Vagina (tissue), 2 donors: ENCODE measurements around the gene SMIM13. TPM values are rescaled to one million over a fixed set of nuclear protein-coding genes. Genes with fewer than 3 reads are reported as not detected.

Source experiments
- DNase-seq, 2 donors: peaks; one replicate each; pipeline ENCODE4 v3.0.0-alpha.2; 2017; ENCODE audit errors: extremely low spot score in 2 of 2
- H3K27ac ChIP-seq: fragments of 200-600 bp; sonication (generic); one replicate; pipeline ENCODE4 v1.5.1; 2019
- H3K27me3 ChIP-seq: fragments of 200-600 bp; sonication (generic); one replicate; pipeline ENCODE4 v1.5.1; 2019
- H3K36me3 ChIP-seq, 2 donors: fragments of 200-600 bp; sonication (generic); one replicate each; pipeline ENCODE4 v1.5.1; 2017 to 2019
- H3K4me1 ChIP-seq: fragments of 200-600 bp; sonication (generic); one replicate; pipeline ENCODE4 v1.5.1; 2019
- H3K4me3 ChIP-seq, 2 donors: fragments of 200-600 bp; sonication (generic); 1 replicate in 1 of 2; 2 replicates in 1 of 2; pipeline ENCODE4 v1.5.1; 2016 to 2019
- H3K9me3 ChIP-seq: fragments of 200-600 bp; sonication (generic); one replicate; pipeline ENCODE4 v1.5.1; 2019
- POLR2A ChIP-seq, 2 donors: fragments of 450-650 bp; IDR thresholded peaks; one replicate each; pipeline ENCODE4 v1.6.1; 2017; ENCODE audit warnings: antibody characterized with exemption in 2 of 2, mild to moderate bottlenecking in 2 of 2, moderate library complexity in 2 of 2
- POLR2AphosphoS5 ChIP-seq, 2 donors: sonication (generic); formaldehyde crosslinking; IDR thresholded peaks; one replicate each; pipeline ENCODE4 v1.9.0; 2017; ENCODE audit warnings: antibody characterized with exemption in 2 of 2, mild to moderate bottlenecking in 2 of 2, low read depth in 1 of 2; ENCODE audit not compliant: insufficient read depth in 1 of 2
- intact Hi-C: fragments of 100-400 bp; cut with DNase I; formaldehyde crosslinking; loops from one replicate; pipeline ENCODE4 v1.15.1; 2023
- total RNA-seq: library from RNA; depleted of rRNA; stranded (reverse); fragments of >200 nt; gene quantifications from one replicate; pipeline ENCODE4 v1.2.3, GENCODE V29; 2016
- TF ChIP-seq, protein P1 (sequence below), 3 experiments: fragments of 450-650 bp in 2 of 3; fragments of 200-600 bp in 1 of 3; sonication (generic) in 1 of 3; IDR thresholded peaks; one replicate each; pipeline ENCODE4 v1.5.1; 2017 to 2019; ENCODE audit warnings: antibody characterized with exemption in 3 of 3, mild to moderate bottlenecking in 2 of 3, moderate library complexity in 2 of 3

Gene SMIM13
- total RNA-seq, 1 donor from 2014 or later = 8.1 TPM

DNA sequence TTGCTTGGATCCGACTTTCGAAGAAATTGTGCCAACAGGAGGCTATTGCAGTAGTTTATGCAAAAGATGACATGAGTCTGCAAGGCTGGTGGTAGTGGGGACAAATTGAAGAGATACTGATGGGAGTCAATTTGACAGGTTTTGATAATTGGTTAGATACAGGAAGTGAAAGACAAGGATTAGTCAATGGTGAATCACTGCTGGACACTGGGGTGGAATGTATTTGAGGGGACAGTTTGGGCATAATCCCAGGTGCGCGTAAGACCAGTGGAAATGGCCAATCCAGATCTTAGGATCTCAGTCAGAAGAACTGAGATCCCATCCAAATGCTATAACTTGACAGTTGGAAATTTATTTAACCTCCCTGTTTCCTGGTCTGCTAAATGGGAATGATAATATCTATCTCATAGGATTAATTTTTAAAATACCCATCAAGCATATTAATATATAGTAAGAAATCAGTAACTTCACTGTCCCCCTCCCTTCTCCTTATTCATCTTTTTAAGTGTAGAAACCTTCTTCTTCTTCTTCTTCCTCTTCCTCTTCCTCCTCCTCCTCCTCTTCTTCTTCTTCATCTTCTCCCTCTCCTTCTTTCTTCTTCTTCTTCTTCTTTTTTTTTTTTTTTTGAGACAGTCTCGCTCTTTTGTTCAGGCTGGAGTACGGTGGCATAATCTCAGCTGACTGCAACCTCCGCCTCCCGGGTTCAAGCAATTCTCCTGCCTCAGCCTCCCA is 48.8 kb downstream of the SMIM13 start:
- no peak for DNase-seq
- Histone ChIP-seq H3K4me3 (no peak overlapping the region), H3K9me3 (no peaks in the 10 kb centered on the region), H3K4me1 (peaks cover 15% of the 10 kb centered on the region), H3K36me3 (no peaks in the 10 kb centered on the region), H3K27me3 (no peaks in the 10 kb centered on the region), H3K27ac (no peak overlapping the region)
- intact Hi-C loops = loop anchor here (5.0 kb wide), 1 partner anchor 355 kb away; no protein-coding TSS in a partner anchor
- TF ChIP-seq POLR2AphosphoS5 (IDR thresholded peaks at IDR 0.05; ENCODE audit: insufficient read depth in 1 of 2, low read depth in 1 of 2) = no peak
- TF ChIP-seq POLR2A (IDR thresholded peaks at IDR 0.05) = no peak
- TF ChIP-seq, protein P1, sequence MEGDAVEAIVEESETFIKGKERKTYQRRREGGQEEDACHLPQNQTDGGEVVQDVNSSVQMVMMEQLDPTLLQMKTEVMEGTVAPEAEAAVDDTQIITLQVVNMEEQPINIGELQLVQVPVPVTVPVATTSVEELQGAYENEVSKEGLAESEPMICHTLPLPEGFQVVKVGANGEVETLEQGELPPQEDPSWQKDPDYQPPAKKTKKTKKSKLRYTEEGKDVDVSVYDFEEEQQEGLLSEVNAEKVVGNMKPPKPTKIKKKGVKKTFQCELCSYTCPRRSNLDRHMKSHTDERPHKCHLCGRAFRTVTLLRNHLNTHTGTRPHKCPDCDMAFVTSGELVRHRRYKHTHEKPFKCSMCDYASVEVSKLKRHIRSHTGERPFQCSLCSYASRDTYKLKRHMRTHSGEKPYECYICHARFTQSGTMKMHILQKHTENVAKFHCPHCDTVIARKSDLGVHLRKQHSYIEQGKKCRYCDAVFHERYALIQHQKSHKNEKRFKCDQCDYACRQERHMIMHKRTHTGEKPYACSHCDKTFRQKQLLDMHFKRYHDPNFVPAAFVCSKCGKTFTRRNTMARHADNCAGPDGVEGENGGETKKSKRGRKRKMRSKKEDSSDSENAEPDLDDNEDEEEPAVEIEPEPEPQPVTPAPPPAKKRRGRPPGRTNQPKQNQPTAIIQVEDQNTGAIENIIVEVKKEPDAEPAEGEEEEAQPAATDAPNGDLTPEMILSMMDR (IDR thresholded peaks at IDR 0.05) = no peak

DNA sequence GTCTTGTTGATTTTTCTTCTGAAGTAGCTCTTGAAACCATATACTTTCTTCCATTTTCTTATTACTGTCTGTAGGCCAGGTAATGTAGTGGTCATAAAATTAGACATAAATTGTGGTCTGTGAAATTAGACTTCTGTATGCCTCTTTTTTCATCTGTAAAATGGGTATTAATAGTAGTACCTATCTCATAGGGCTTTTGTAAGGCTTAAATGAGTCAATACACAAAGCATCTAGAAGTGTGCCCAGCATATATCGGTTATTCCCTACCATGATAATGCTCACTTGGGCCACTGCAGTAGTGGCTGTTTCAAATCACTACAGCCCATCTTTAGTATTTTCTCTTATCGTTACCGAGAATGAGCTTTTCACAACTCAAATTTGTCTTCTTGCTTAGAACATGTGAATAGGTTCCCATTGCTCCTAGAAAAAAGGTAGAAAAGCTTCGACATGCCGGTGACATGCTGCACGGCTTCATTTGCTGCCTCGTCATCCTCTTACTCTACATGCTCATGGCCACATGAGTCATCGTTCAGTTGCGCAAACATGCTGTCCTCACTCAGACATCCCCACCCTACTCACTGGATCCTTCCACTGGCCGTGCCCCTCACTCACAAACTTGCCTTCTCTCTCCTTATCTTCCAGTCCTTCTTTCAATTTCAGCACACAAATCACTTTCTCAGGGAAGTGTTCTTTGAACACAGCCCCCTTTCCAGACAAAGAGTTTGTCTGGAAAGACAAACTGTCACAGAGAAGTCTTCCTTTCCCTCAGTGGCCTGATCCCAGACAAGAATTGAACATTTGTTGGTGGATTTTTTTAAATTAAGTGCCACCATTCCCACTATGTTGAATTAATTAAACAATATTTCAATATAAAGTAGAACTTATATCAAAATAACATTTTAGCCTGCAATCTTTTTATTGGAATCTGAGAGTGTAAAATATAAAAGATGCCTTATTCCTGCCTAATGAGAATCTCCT is 50.0 kb downstream of the SMIM13 start:
- no peak overlapping the region for H3K27ac ChIP-seq
- H3K4me1 ChIP-seq = peaks cover 15% of the 10 kb centered on the region
- intact Hi-C loops = loop anchor here (5.0 kb wide), 1 partner anchor 354 kb away; no protein-coding TSS in a partner anchor
- H3K9me3 ChIP-seq = no peaks in the 10 kb centered on the region
- DNase-seq = no peak
- H3K36me3 ChIP-seq = no peaks in the 10 kb centered on the region
- no peak overlapping the region for H3K4me3 ChIP-seq
- no peak for TF ChIP-seq POLR2A (IDR thresholded peaks at IDR 0.05)
- TF ChIP-seq, protein P1 (IDR thresholded peaks at IDR 0.05) = no peak
- peak in 1 of 2 donors; percentile 71 for TF ChIP-seq POLR2AphosphoS5 (IDR thresholded peaks at IDR 0.05; ENCODE audit: insufficient read depth in 1 of 2, low read depth in 1 of 2)
- H3K27me3 ChIP-seq = no peaks in the 10 kb centered on the region

DNA sequence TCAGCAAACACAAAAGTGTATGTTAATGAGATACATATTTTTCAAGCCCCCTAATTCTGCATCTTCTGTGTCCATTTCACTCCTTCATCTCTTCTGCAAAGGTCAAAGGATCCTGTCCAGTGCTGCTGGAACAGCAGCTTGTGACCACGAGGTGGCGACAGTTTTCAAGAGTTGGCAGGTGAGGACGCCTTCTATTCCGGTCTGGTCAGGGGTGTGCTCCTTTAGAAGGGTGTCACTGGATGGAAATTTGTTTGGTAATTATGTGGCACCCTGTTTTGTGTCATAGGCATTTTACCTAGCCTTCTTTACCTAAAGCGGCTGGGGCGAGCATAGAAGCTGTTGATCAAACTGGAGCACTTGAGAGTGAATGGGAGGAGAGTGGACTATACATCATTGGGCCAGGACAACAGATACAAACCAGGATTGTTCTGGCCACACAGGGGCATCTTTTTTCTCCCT is 50.8 kb downstream of the SMIM13 start:
- H3K9me3 ChIP-seq = no peaks in the 10 kb centered on the region
- H3K4me3 ChIP-seq = no peak overlapping the region
- no peaks in the 10 kb centered on the region for H3K36me3 ChIP-seq
- no peaks in the 10 kb centered on the region for H3K27me3 ChIP-seq
- H3K4me1 ChIP-seq = peaks cover 15% of the 10 kb centered on the region
- H3K27ac ChIP-seq = no peak overlapping the region
- no peak for DNase-seq
- TF ChIP-seq, protein P1 (IDR thresholded peaks at IDR 0.05) = peak; percentile 80 to 94 (median 88)
- TF ChIP-seq POLR2AphosphoS5 (IDR thresholded peaks at IDR 0.05; ENCODE audit: insufficient read depth in 1 of 2, low read depth in 1 of 2) (peak in 1 of 2 donors; percentile 45), POLR2A (IDR thresholded peaks at IDR 0.05) (no peak)
- intact Hi-C loops = loop anchor here (5.0 kb wide), 1 partner anchor 353 kb away; no protein-coding TSS in a partner anchor

DNA sequence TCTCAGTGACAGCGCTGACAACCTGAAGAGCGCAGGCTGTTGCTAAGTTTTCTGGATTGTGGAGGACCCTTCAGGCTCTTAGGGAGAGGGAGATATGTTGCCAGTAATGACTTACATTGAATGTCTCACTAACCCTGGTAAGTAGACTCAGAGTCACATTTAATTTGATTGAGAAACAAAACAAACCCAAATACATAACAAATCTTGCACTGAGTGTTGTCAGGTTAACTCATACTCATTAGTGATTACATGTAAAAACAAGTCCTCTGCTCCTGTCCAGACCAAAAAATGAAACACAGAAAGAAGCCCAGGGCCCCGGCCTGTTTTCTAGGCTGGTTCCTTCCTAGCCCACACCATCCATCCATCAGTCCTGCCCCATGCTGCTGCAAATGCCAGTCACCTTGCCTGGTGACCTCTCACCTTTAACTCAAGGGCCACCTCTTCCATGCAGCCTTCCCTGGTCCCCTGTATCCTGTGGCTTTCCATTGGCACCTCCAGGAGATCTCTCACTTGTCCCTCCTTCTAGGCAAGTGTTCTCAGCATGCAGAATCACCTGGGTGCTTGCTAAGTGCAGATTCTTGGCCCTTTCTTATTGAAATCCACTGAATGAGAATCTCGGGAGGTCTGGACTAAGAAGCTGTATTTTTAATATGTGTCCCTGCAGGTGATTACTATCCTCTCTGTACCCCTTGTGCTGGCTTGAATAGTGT is 52.6 kb downstream of the SMIM13 start:
- no peaks in the 10 kb centered on the region for H3K9me3 ChIP-seq
- no peaks in the 10 kb centered on the region for H3K36me3 ChIP-seq
- H3K27me3 ChIP-seq = no peaks in the 10 kb centered on the region
- no peak for TF ChIP-seq POLR2A (IDR thresholded peaks at IDR 0.05)
- DNase-seq = no peak
- no peak overlapping the region for H3K27ac ChIP-seq
- no peak overlapping the region for H3K4me3 ChIP-seq
- intact Hi-C loops = no loop called here
- H3K4me1 ChIP-seq = peaks cover 15% of the 10 kb centered on the region

- Histone ChIP-seq H3K36me3 (no peaks in the 10 kb centered on the region), H3K4me1 (peaks cover 2% of the 10 kb centered on the region)
- no peak for DNase-seq
Observed at GRCh38 chr6:11149551-11149950, 55.9 kb downstream of the SMIM13 start.

More at GRCh38 chr6:11149551-11149950, 55.9 kb downstream of the SMIM13 start:
- no peaks in the 10 kb centered on the region for H3K9me3 ChIP-seq
- no peaks in the 10 kb centered on the region for H3K27me3 ChIP-seq
- TF ChIP-seq, protein P1 (IDR thresholded peaks at IDR 0.05) = no peak
- TF ChIP-seq POLR2A (IDR thresholded peaks at IDR 0.05) (no peak), POLR2AphosphoS5 (IDR thresholded peaks at IDR 0.05; ENCODE audit: insufficient read depth in 1 of 2, low read depth in 1 of 2) (no peak)
- no peak overlapping the region for H3K27ac ChIP-seq
- H3K4me3 ChIP-seq = no peak overlapping the region
- intact Hi-C loops = no loop called here
